ENCODE measurements around the gene SCARF2.

DNA sequence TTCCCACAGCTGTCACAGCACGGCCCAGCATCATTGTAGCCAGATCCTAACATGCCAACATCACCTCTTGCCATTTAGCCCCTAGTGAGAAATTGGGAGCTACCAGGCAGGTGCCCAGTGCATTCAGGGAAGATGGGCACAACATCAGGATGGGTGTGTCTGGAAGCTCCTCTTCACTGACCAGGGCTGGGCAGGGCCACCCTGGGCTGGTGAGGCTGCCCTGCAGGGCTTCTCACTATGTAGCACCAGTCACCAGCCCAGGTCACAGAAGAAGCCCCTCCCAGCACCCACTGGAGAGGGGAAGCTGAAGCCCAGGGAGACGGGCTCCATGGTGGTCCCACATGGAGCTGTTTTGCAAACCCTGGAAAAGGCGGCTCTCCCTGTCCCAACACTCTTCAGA, 29.8 kb downstream of the SCARF2 start:
- TF ChIP-seq CTCF (IDR thresholded peaks at IDR 0.05) (no peak), POLR2AphosphoS5 (IDR thresholded peaks at IDR 0.05) (no peak), EP300 (IDR thresholded peaks at IDR 0.05) (no peak), POLR2A (IDR thresholded peaks at IDR 0.05) (no peak)

All from stomach (tissue), 4 donors.